ENCODE data around the gene CKS2. TPM values are rescaled to one million over a fixed set of nuclear protein-coding genes. Genes with fewer than 3 reads are reported as not detected.

Gene CKS2
- total and polyA plus RNA-seq, 7 donors, result 3.6 to 170 (median 14.4) TPM

DNA sequence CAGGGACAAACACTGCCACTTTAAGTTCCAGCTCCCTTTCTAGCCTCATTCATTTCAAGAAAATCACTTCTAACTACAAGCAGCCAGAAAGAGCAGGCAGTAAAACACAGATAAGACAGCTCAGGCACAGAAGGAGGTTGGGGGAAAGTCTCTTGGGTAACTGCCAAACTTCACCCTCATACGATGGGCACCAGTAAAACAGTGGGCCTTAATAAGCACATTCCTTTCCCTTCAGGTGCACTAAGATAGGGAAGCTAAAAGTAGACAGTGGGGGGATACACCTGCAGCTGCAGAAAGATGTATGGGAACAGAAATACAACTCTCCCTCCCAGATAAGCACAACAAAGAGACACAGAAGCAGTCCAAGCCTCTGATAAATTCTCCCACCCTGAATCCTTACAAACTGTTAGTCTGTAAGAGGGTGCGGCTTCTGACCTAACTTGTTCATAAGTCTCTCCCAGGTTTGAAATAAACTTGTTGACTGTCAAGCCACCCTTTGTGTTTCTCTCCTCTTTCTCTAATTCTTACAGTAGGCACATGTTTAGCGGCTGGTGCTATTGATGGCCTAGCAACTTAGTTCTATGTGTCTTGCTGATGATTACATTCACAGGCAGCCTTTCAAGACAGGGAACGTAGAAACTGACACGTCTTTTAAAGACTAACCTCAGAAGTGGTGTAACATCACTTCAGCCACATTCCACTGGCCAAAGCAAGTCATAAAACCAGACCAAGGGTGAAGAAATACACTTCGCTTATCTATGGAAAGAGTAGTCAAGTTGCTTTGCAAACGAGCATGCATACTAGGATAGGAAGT lies 6.8 kb upstream of the CKS2 start:
- Histone ChIP-seq H3K27ac (no peak overlapping the region), H3K9me3 (no peaks in the 10 kb centered on the region), H3K4me3 (no peak overlapping the region), H3K4me1 (peaks cover 8% of the 10 kb centered on the region), H3K27me3 (ENCODE audit: insufficient read depth in 3 of 3, low read length in 2 of 3) (no peaks in the 10 kb centered on the region), H3K36me3 (ENCODE audit: insufficient read depth in 1 of 2, low read depth in 1 of 2) (peaks cover 0 to 28% of the 10 kb centered on the region in 2 donors)
- DNase-seq, result no peak
- intact Hi-C loops (cut with DNase I), result no loop called here
- WGBS, 3 donors, result 86 to 92% (median 88%) methylated on average over 7 of the region's 7 CpGs
- no peak for ATAC-seq
- TF ChIP-seq, protein P1, sequence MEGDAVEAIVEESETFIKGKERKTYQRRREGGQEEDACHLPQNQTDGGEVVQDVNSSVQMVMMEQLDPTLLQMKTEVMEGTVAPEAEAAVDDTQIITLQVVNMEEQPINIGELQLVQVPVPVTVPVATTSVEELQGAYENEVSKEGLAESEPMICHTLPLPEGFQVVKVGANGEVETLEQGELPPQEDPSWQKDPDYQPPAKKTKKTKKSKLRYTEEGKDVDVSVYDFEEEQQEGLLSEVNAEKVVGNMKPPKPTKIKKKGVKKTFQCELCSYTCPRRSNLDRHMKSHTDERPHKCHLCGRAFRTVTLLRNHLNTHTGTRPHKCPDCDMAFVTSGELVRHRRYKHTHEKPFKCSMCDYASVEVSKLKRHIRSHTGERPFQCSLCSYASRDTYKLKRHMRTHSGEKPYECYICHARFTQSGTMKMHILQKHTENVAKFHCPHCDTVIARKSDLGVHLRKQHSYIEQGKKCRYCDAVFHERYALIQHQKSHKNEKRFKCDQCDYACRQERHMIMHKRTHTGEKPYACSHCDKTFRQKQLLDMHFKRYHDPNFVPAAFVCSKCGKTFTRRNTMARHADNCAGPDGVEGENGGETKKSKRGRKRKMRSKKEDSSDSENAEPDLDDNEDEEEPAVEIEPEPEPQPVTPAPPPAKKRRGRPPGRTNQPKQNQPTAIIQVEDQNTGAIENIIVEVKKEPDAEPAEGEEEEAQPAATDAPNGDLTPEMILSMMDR (IDR thresholded peaks at IDR 0.05), result no peak

DNA sequence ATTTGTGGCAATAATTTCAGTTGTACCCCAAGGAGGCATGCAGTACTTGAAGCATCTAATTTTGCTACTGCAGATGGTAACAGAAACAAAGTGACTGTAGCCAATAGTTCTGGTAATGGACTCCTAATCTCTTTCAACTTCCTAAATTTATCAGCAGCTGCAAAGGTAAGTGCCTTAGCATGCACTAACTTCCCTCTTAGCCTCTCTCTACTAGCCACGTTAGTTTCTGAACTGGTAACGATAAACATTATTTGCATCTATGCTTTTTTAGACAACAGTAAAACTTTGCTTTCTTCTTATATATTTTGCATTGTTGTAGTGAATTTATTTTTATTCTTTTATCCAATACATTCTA lies 6.2 kb upstream of the CKS2 start:
- WGBS, 3 donors, result 89 to 94% (median 92%) methylated on average over 2 of the region's 2 CpGs
- Histone ChIP-seq H3K27ac (no peak overlapping the region), H3K36me3 (ENCODE audit: insufficient read depth in 1 of 2, low read depth in 1 of 2) (peaks cover 0 to 28% of the 10 kb centered on the region in 2 donors), H3K4me1 (peaks cover 13% of the 10 kb centered on the region), H3K9me3 (no peaks in the 10 kb centered on the region), H3K27me3 (ENCODE audit: insufficient read depth in 3 of 3, low read length in 2 of 3) (no peaks in the 10 kb centered on the region), H3K4me3 (no peak overlapping the region)
- DNase-seq (no peak), ATAC-seq (no peak)
- intact Hi-C loops (cut with DNase I), result no loop called here
- TF ChIP-seq, protein P1 (IDR thresholded peaks at IDR 0.05), result no peak

DNA sequence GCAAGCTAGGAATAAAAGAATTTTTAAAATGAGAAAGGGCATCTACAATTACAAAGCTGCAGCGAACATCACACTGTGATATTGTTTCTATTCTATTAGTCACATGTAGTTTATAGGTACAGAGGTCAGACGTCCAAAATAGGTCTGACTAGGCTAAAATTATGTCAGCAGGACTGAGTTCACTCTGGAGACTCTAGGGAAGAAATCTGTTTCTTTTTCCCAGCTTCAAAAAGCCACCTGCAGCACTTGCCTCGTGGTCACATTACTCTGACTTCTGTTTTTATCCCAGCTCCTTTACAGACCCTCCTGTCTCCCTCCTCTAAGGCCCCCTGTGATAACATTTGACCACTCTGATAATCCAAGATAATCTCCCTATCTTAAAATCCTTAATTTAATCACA lies 5.1 kb upstream of the CKS2 start:
- intact Hi-C loops (cut with DNase I), result no loop called here
- H3K27ac ChIP-seq, result peak overlapping the region; percentile 83
- WGBS, 3 donors, result 36 to 46% (median 36%) methylated on average over 3 of the region's 3 CpGs

DNA sequence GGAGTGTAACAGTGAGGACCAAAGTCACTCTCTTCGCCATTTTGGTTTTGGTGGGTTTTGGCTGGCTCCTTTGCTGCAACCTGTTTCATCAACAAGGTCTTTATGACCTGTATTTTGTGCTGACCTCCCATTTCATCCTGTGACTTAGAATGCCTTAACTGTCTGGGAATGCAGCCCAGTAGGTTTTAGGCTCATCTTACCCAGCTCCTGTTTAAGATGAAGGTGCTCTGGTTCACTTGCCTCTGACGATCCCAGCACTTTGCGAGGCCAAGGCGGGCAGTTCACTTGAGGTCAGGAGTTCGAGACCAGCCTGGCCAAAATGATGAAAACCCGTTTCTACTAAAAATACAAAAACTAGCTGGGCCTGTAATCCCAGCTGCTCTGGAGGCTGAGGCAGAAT lies 1.8 kb upstream of the CKS2 start:
- peak overlapping the region; percentile 100 for H3K27ac ChIP-seq
- no peak for DNase-seq
- peaks cover 28% of the 10 kb centered on the region for H3K4me1 ChIP-seq
- no peaks in the 10 kb centered on the region for H3K27me3 ChIP-seq (ENCODE audit: insufficient read depth in 3 of 3, low read length in 2 of 3)
- H3K9me3 ChIP-seq, result no peaks in the 10 kb centered on the region
- intact Hi-C loops (cut with DNase I), result no loop called here
- peak overlapping the region; percentile 76 for H3K4me3 ChIP-seq
- 51 to 73% (median 56%) methylated on average over 6 of the region's 6 CpGs for WGBS, 3 donors
- no peak for ATAC-seq
- peaks cover 0 to 28% of the 10 kb centered on the region in 2 donors for H3K36me3 ChIP-seq (ENCODE audit: insufficient read depth in 1 of 2, low read depth in 1 of 2)
- TF ChIP-seq, protein P1 (IDR thresholded peaks at IDR 0.05), result no peak

More for the DNA sequence above, 5.1 kb upstream of the CKS2 start:
- Histone ChIP-seq H3K36me3 (ENCODE audit: insufficient read depth in 1 of 2, low read depth in 1 of 2) (peaks cover 0 to 28% of the 10 kb centered on the region in 2 donors), H3K27me3 (ENCODE audit: insufficient read depth in 3 of 3, low read length in 2 of 3) (no peaks in the 10 kb centered on the region), H3K9me3 (no peaks in the 10 kb centered on the region), H3K4me3 (no peak overlapping the region), H3K4me1 (peaks cover 15% of the 10 kb centered on the region)
- DNase-seq (no peak), ATAC-seq (peak in 3 of 4 donors; percentile 34 to 48 (median 48))
- TF ChIP-seq, protein P1 (IDR thresholded peaks at IDR 0.05), result no peak

Measured in psoas muscle (tissue), 8 donors.